HepG2 (cell line): Measurements from ENCODE around the gene B4GALT1. TPM values are rescaled to one million over a fixed set of nuclear protein-coding genes. Genes with fewer than 3 reads are reported as not detected.
"Not testable (repeated sequence)": the region's sequence is repeated elsewhere in the genome, so short reads cannot be mapped to it uniquely, and the experiment has no call there.

ENCODE experiments used
- ATAC-seq: fragments of 200-7000 bp; cut with Tn5 transposase; 3 replicates; pipeline ENCODE4 v1.9.1; 2020; ENCODE audit warnings: mild to moderate bottlenecking, moderate library complexity
- BruUV-seq: library from RNA; stranded (reverse); fragments of 400-500 nt; replicated peaks from 2 replicates; lab custom pipeline; 2021; lab: Mats Ljungman, UMichigan
- CTCF ChIA-PET: fragments of 300-600 bp; formaldehyde crosslinking; extraction: SDS; loops from one replicate; lab custom pipeline; 2021; ENCODE audit warnings: low total read pairs, inconsistent platforms, low intra/inter-chr PET ratio; lab: Yijun Ruan, JAX
- POLR2A ChIA-PET: fragments of 350-600 bp; sonication (Branson Sonifier 250); formaldehyde crosslinking; loops from one replicate; lab custom pipeline; 2020; ENCODE audit warnings: antibody characterized with exemption, inconsistent platforms; lab: Yijun Ruan, JAX
- DNase-seq: peaks from one replicate; pipeline ENCODE4 v3.0.0-alpha.2; 2015; ENCODE audit warnings: low spot score
- FAIRE-seq: peaks from 3 replicates; lab custom pipeline; 2011; peaks lifted over from hg19 to GRCh38; lab: Jason Lieb, UNC
- H2AFZ ChIP-seq: one replicate; pipeline ENCODE4 v1.6.1; 2011; ENCODE audit warnings: low read length, inconsistent platforms
- H3K27ac ChIP-seq: fragments of 300-600 bp; 3 replicates; pipeline ENCODE4 v1.8.0; 2011; ENCODE audit warnings: mixed run types, mild to moderate bottlenecking, mixed read lengths, low read length, inconsistent platforms; ENCODE audit not compliant: insufficient read depth; ENCODE audit errors: extremely low read length
- H3K27me3 ChIP-seq, 2 experiments: fragments of 200-600 bp in 1 of 2; 2 replicates in 1 of 2; 3 replicates in 1 of 2; pipeline versions ENCODE4 v1.6.0 to v1.8.0; 2011; ENCODE audit warnings: low read length in 2 of 2, mild to moderate bottlenecking in 2 of 2, moderate library complexity in 2 of 2, inconsistent platforms in 1 of 2; ENCODE audit not compliant: insufficient read depth in 2 of 2, control insufficient read depth in 1 of 2
- H3K36me3 ChIP-seq, 2 experiments: fragments of 200-600 bp in 1 of 2; replicated peaks in 1 of 2; 2 replicates in 1 of 2; 3 replicates in 1 of 2; pipeline versions ENCODE4 v1.5.1 to v1.8.0; 2011; ENCODE audit warnings: low read length in 2 of 2, inconsistent platforms in 1 of 2; ENCODE audit not compliant: insufficient read depth in 2 of 2, control insufficient read depth in 1 of 2
- H3K4me1 ChIP-seq: 2 replicates; pipeline ENCODE4 v1.5.1; 2012; ENCODE audit warnings: low read length, inconsistent platforms; ENCODE audit not compliant: insufficient read depth
- H3K4me2 ChIP-seq: 2 replicates; pipeline ENCODE4 v1.6.0; 2011; ENCODE audit warnings: low read depth, low read length, inconsistent platforms
- H3K4me3 ChIP-seq, 3 experiments: fragments of 200-600 bp in 1 of 3; sonication (generic), shearing (Covaris generic) in 1 of 3; replicated peaks in 1 of 3; 2 replicates each; pipeline ENCODE4 v1.5.1; 2011 to 2016; ENCODE audit warnings: low read length in 3 of 3, inconsistent platforms in 2 of 3, low read depth in 2 of 3, mild to moderate bottlenecking in 2 of 3, control low read depth in 1 of 3, mixed read lengths in 1 of 3; ENCODE audit not compliant: insufficient read depth in 1 of 3
- H3K79me2 ChIP-seq: one replicate; pipeline ENCODE4 v1.6.1; 2011; ENCODE audit warnings: low read length, inconsistent platforms; ENCODE audit not compliant: insufficient read depth
- H3K9ac ChIP-seq: 2 replicates; pipeline ENCODE4 v1.6.0; 2011; ENCODE audit warnings: mild to moderate bottlenecking, low read depth, low read length, inconsistent platforms; ENCODE audit not compliant: insufficient read depth
- H3K9me3 ChIP-seq: 2 replicates; pipeline ENCODE4 v1.5.1; 2012; ENCODE audit warnings: mild to moderate bottlenecking, low read length
- H4K20me1 ChIP-seq: 2 replicates; pipeline ENCODE4 v1.6.0; 2011; ENCODE audit warnings: inconsistent platforms, mild to moderate bottlenecking, low read length, moderate library complexity; ENCODE audit not compliant: insufficient read depth
- ARID5B ChIP-seq: IDR thresholded peaks from 2 replicates; pipeline ENCODE4 v1.4.0; 2020; ENCODE audit warnings: mild to moderate bottlenecking, missing genetic modification reagents
- FOXA1 ChIP-seq, 2 experiments: fragments of 450-650 bp in 1 of 2; sonication (generic) in 1 of 2; formaldehyde crosslinking in 1 of 2; IDR thresholded peaks; 2 replicates each; pipeline versions ENCODE4 v1.4.0 to v1.6.1; 2016 to 2020; ENCODE audit warnings: missing genetic modification reagents in 1 of 2
- ZNF281 ChIP-seq: sonication (generic); formaldehyde crosslinking; IDR thresholded peaks from 2 replicates; pipeline ENCODE4 v1.4.0; 2020; ENCODE audit warnings: missing genetic modification reagents, borderline replicate concordance
- WGBS: methylation state at CpG from one replicate; pipeline ENCODE4 v1.1.6; 2017; ENCODE audit warnings: low lambda C conversion rate; 5-methylcytosine and 5-hydroxymethylcytosine counted together
- in situ Hi-C: cut with HindIII; loops from 2 replicates; pipeline ENCODE4 v1.10.0; 2017; ENCODE audit warnings: low pct_unique_long_range_greater_than_20kb; ENCODE audit not compliant: extremely low pct_ligation_motif_present
- intact Hi-C: fragments of 100-400 bp; cut with micrococcal nuclease; formaldehyde crosslinking; loops from one replicate; pipeline ENCODE4 v1.10.0; 2022; ENCODE audit not compliant: unreplicated experiment
- polyA plus RNA-seq, 8 experiments: library from polyadenylated mRNA; depleted of rRNA in 3 of 8; stranded (reverse) in 7 of 8; unstranded in 1 of 8; fragments of >200 nt; fragmentation: Illumina TruSeq in 4 of 8; extraction: Trizol in 4 of 8; gene quantifications; 2 replicates each; pipeline versions ENCODE4 v1.2.1 to v1.2.3, GENCODE V29; 2011 to 2016; ENCODE audit warnings: low read depth in 4 of 8, missing spikeins in 1 of 8, mixed read lengths in 1 of 8; ENCODE audit not compliant: insufficient read depth in 1 of 8
- total RNA-seq, 5 experiments: library from RNA; depleted of rRNA; stranded (reverse); fragments of >200 nt; fragmentation: Illumina TruSeq; extraction: Trizol; gene quantifications; 2 replicates each; pipeline ENCODE4 v1.2.3, GENCODE V29; 2016; ENCODE audit warnings: low read depth in 1 of 5

Gene B4GALT1
- total and polyA plus RNA-seq, 2 of the 13 experiments (the other 11 are each of a cell fraction or from before 2014, with no cell fraction given) = 15.7 to 33.5 TPM

- DNase-seq; in situ Hi-C loops; H3K27ac ChIP-seq; H4K20me1 ChIP-seq; H3K36me3 ChIP-seq; CTCF ChIA-PET; H3K9ac ChIP-seq; FAIRE-seq; H3K79me2 ChIP-seq; H2AFZ ChIP-seq; POLR2A ChIA-PET; H3K4me2 ChIP-seq; ATAC-seq; BruUV-seq; H3K27me3 ChIP-seq; H3K4me3 ChIP-seq; H3K9me3 ChIP-seq; intact Hi-C loops; TF ChIP-seq FOXA1 (IDR thresholded peaks at IDR 0.05): not testable (repeated sequence)
- peaks cover 25% of the 10 kb centered on the region for H3K4me1 ChIP-seq
- TF ChIP-seq FOXA1 (CRISPR knock-in tag; IDR thresholded peaks at IDR 0.05) (peak; percentile 36; the same call in 1 of the 2 replicates), ZNF281 (peak; percentile 70), ARID5B (CRISPR knock-in tag) (0 out of 2 replicates have a peak, but pooled peaks have one; percentile 16)
- WGBS = 0% methylated on average over 2 of the region's 9 CpGs
These were observed 81.5 kb downstream of the B4GALT1 start for GRCh38 chr9:33085672-33086071.
